Fibroblast of pulmonary artery (primary cell): ENCODE data around the gene MAN1C1.

Experiments
- DNase-seq: peaks from one replicate; pipeline ENCODE4 v3.0.0-alpha.2; 2010; ENCODE audit warnings: low read depth
- H3K4me3 ChIP-seq: replicated peaks from 2 replicates; pipeline ENCODE4 v1.5.1; 2011; ENCODE audit warnings: low read depth, mild to moderate bottlenecking, control low read depth, low read length, moderate library complexity
- CTCF ChIP-seq: IDR thresholded peaks from 2 replicates; pipeline ENCODE4 v1.5.1; 2011; ENCODE audit warnings: mild to moderate bottlenecking, control low read depth, low read length, inconsistent platforms; ENCODE audit errors: missing control alignments

Gene MAN1C1

GRCh38 chr1:25688390-25689119 lies 72.0 kb downstream of the MAN1C1 start:
- no peak overlapping the region for H3K4me3 ChIP-seq
- DNase-seq = no peak
- no peak for TF ChIP-seq CTCF

- H3K4me3 ChIP-seq = no peak overlapping the region
- no peak for TF ChIP-seq CTCF
- no peak for DNase-seq
Observed at GRCh38 chr1:25689686-25690381, 73.2 kb downstream of the MAN1C1 start.

- no peak for DNase-seq
- H3K4me3 ChIP-seq = no peak overlapping the region
- TF ChIP-seq CTCF = no peak
Observed at GRCh38 chr1:25690396-25690956, 73.9 kb downstream of the MAN1C1 start.

GRCh38 chr1:25691211-25691610 lies 74.6 kb downstream of the MAN1C1 start:
- no peak for TF ChIP-seq CTCF
- H3K4me3 ChIP-seq = no peak overlapping the region
- no peak for DNase-seq

GRCh38 chr1:25692560-25692959 lies 76.0 kb downstream of the MAN1C1 start:
- peak; percentile 52 for TF ChIP-seq CTCF
- no peak for DNase-seq
- H3K4me3 ChIP-seq = no peak overlapping the region

GRCh38 chr1:25694167-25695007 lies 77.8 kb downstream of the MAN1C1 start:
- peak; percentile 50 for DNase-seq
- H3K4me3 ChIP-seq = no peak overlapping the region
- TF ChIP-seq CTCF = peak; percentile 14
